Upper lobe of left lung (tissue), 6 donors: ENCODE measurements around the gene GLIPR1. TPM values are rescaled to one million over a fixed set of nuclear protein-coding genes. Genes with fewer than 3 reads are reported as not detected.
A peak's percentile ranks its signal among the peaks of the same experiment; 100 is the strongest.
"Not testable (repeated sequence)": the region's sequence is repeated elsewhere in the genome, so short reads cannot be mapped to it uniquely, and the experiment has no call there.

Experiments
- ATAC-seq, 2 donors: fragments of 200-7000 bp; cut with Tn5 transposase; one replicate each; pipeline ENCODE4 v1.9.1; 2022; ENCODE audit warnings: mild to moderate bottlenecking in 2 of 2, moderate library complexity in 2 of 2; ENCODE audit not compliant: low FRiP score in 2 of 2
- DNase-seq, 2 donors: peaks; one replicate each; pipeline ENCODE4 v3.0.0-alpha.2; 2019 to 2020
- H3K27ac ChIP-seq, 4 donors: fragments of 200-600 bp; sonication (generic); one replicate each; pipeline ENCODE4 v1.5.1; 2016 to 2019
- H3K27me3 ChIP-seq, 4 donors: fragments of 200-600 bp; sonication (generic); one replicate each; pipeline ENCODE4 v1.5.1; 2017 to 2019
- H3K36me3 ChIP-seq, 4 donors: fragments of 200-600 bp; sonication (generic); one replicate each; pipeline ENCODE4 v1.5.1; 2016 to 2019
- H3K4me1 ChIP-seq, 4 donors: fragments of 200-600 bp; sonication (generic); one replicate each; pipeline ENCODE4 v1.5.1; 2018 to 2019
- H3K4me3 ChIP-seq, 4 donors: fragments of 200-600 bp; sonication (generic); one replicate each; pipeline ENCODE4 v1.5.1; 2017 to 2019; ENCODE audit warnings: mild to moderate bottlenecking in 2 of 4, moderate library complexity in 1 of 4
- H3K9me3 ChIP-seq, 4 donors: fragments of 200-600 bp; sonication (generic); one replicate each; pipeline ENCODE4 v1.5.1; 2018 to 2019
- CTCF ChIP-seq, 6 experiments: fragments of 450-650 bp in 4 of 6; fragments of 200-600 bp in 2 of 6; sonication (generic) in 2 of 6; IDR thresholded peaks; one replicate each; pipeline ENCODE4 v1.5.1; 2016 to 2019; ENCODE audit warnings: antibody characterized with exemption in 6 of 6
- EP300 ChIP-seq, 4 donors: sonication (generic); formaldehyde crosslinking; IDR thresholded peaks; one replicate each; pipeline ENCODE4 v1.5.1; 2017; ENCODE audit warnings: antibody characterized with exemption in 4 of 4, control low read depth in 2 of 4
- POLR2A ChIP-seq, 4 donors: fragments of 450-650 bp; IDR thresholded peaks; one replicate each; pipeline ENCODE4 v1.5.1; 2016 to 2017; ENCODE audit warnings: antibody characterized with exemption in 4 of 4, mild to moderate bottlenecking in 2 of 4
- POLR2AphosphoS5 ChIP-seq, 2 donors: sonication (generic); formaldehyde crosslinking; IDR thresholded peaks; one replicate each; pipeline ENCODE4 v1.5.1; 2017; ENCODE audit warnings: antibody characterized with exemption in 2 of 2
- WGBS, 2 donors: methylation state at CpG; one replicate each; pipeline ENCODE4 v1.1.5; 2017 to 2018; 5-methylcytosine and 5-hydroxymethylcytosine counted together
- total RNA-seq, 6 donors: library from RNA; depleted of rRNA in 4 of 6; stranded (reverse); fragments of >200 nt in 4 of 6; gene quantifications; one replicate each; pipeline versions ENCODE4 v1.1.0 to v1.2.1, GENCODE V29; 2016 to 2021
- donor health status: DM: no; HTN: no; CAD: no; lungs with moderate emphysema.
- donor health status: DM: no; HTN: yes; CAD: no; lungs with severe emphysema.

The GLIPR1 gene
- total RNA-seq, 6 donors from 2014 or later, result 7.3 to 56.7 (median 15.7) TPM

GRCh38 chr12:75439048-75439447, 41.5 kb upstream of the GLIPR1 start:
- Histone ChIP-seq H3K9me3 (peaks cover 0 to 10% (median 0%) of the 10 kb centered on the region in 4 donors), H3K4me3 (no peak overlapping the region), H3K36me3 (no peaks in the 10 kb centered on the region), H3K27ac (no peak overlapping the region), H3K4me1 (no peaks in the 10 kb centered on the region), H3K27me3 (no peaks in the 10 kb centered on the region)
- WGBS, 2 donors, result 85 to 93% methylated on average over 2 of the region's 2 CpGs
- ATAC-seq (no peak), DNase-seq (no peak)
- TF ChIP-seq EP300 (IDR thresholded peaks at IDR 0.05) (no peak), POLR2A (IDR thresholded peaks at IDR 0.05) (no peak), POLR2AphosphoS5 (IDR thresholded peaks at IDR 0.05) (no peak), CTCF (IDR thresholded peaks at IDR 0.05) (no peak)

- no peaks in the 10 kb centered on the region for H3K4me1 ChIP-seq
Observed at GRCh38 chr12:75439930-75440329, 40.6 kb upstream of the GLIPR1 start.

GRCh38 chr12:75441687-75442449, 38.7 kb upstream of the GLIPR1 start:
- peak in 1 of 2 donors; percentile 5 for DNase-seq
- not testable (repeated sequence) for H3K27ac ChIP-seq, ATAC-seq, H3K4me1 ChIP-seq, H3K4me3 ChIP-seq, H3K27me3 ChIP-seq, H3K36me3 ChIP-seq
- H3K9me3 ChIP-seq, result peaks cover 0 to 10% (median 0%) of the 10 kb centered on the region in 4 donors
- WGBS, 2 donors, result 67 to 74% methylated on average over 3 to 4 of the region's 4 CpGs

More at GRCh38 chr12:75439930-75440329, 40.6 kb upstream of the GLIPR1 start:
- ATAC-seq (no peak), DNase-seq (no peak)
- H3K4me3 ChIP-seq, result no peak overlapping the region
- no peak overlapping the region for H3K27ac ChIP-seq
- no peaks in the 10 kb centered on the region for H3K27me3 ChIP-seq
- H3K36me3 ChIP-seq, result no peaks in the 10 kb centered on the region
- peaks cover 0 to 10% (median 0%) of the 10 kb centered on the region in 4 donors for H3K9me3 ChIP-seq
- TF ChIP-seq CTCF (IDR thresholded peaks at IDR 0.05) (no peak), POLR2A (IDR thresholded peaks at IDR 0.05) (no peak), POLR2AphosphoS5 (IDR thresholded peaks at IDR 0.05) (no peak), EP300 (IDR thresholded peaks at IDR 0.05) (no peak)

GRCh38 chr12:75442454-75442853, 38.1 kb upstream of the GLIPR1 start:
- not testable (repeated sequence) for H3K4me3 ChIP-seq, H3K27ac ChIP-seq, H3K36me3 ChIP-seq, H3K27me3 ChIP-seq, H3K9me3 ChIP-seq, H3K4me1 ChIP-seq, ATAC-seq, DNase-seq
- WGBS, 2 donors, result 25 to 80% methylated on average over 3 of the region's 3 CpGs

- TF ChIP-seq POLR2AphosphoS5 (IDR thresholded peaks at IDR 0.05) (no peak), CTCF (IDR thresholded peaks at IDR 0.05) (no peak), POLR2A (IDR thresholded peaks at IDR 0.05) (no peak), EP300 (IDR thresholded peaks at IDR 0.05) (no peak)
- DNase-seq (no peak), ATAC-seq (no peak)
- no peaks in the 10 kb centered on the region for H3K4me1 ChIP-seq
- no peaks in the 10 kb centered on the region for H3K36me3 ChIP-seq
- WGBS, 2 donors, result 51 to 75% methylated on average over 3 of the region's 3 CpGs
- H3K4me3 ChIP-seq, result no peak overlapping the region
- no peaks in the 10 kb centered on the region for H3K9me3 ChIP-seq
- no peak overlapping the region for H3K27ac ChIP-seq
- H3K27me3 ChIP-seq, result no peaks in the 10 kb centered on the region
Observed at GRCh38 chr12:75443709-75444108, 36.8 kb upstream of the GLIPR1 start.
